ENCODE results near the gene PRDM11. TPM values are rescaled to one million over a fixed set of nuclear protein-coding genes. Genes with fewer than 3 reads are reported as not detected.

Gene PRDM11
- total RNA-seq, 2 donors from 2014 or later: 0.57 to 1.5 TPM

- Mint-ChIP-seq H3K9me3 (no peaks in the 10 kb centered on the region), H3K36me3 (no peaks in the 10 kb centered on the region), H3K27ac (no peak overlapping the region)
- no peak for DNase-seq (ENCODE audit: low spot score in 2 of 2)
- ATAC-seq: no peak
These were observed 4.5 kb downstream of the PRDM11 start for GRCh38 chr11:45150943-45151342.

GRCh38 chr11:45151362-45151982 is 5.0 kb downstream of the PRDM11 start:
- no peak for DNase-seq (ENCODE audit: low spot score in 2 of 2)
- H3K27ac Mint-ChIP-seq: no peak overlapping the region
- no peaks in the 10 kb centered on the region for H3K36me3 Mint-ChIP-seq
- no peak for ATAC-seq
- H3K9me3 Mint-ChIP-seq: no peaks in the 10 kb centered on the region

- H3K9me3 Mint-ChIP-seq: no peaks in the 10 kb centered on the region
- peak in 1 of 2 donors; percentile 23 for DNase-seq (ENCODE audit: low spot score in 2 of 2)
- ATAC-seq: no peak
- no peaks in the 10 kb centered on the region for H3K36me3 Mint-ChIP-seq
- H3K27ac Mint-ChIP-seq: no peak overlapping the region
These were observed 6.5 kb downstream of the PRDM11 start for GRCh38 chr11:45152740-45153595.

- DNase-seq (ENCODE audit: low spot score in 2 of 2) (peak in 1 of 2 donors; percentile 37), ATAC-seq (no peak)
- no peak overlapping the region for H3K27ac Mint-ChIP-seq
- no peaks in the 10 kb centered on the region for H3K36me3 Mint-ChIP-seq
- no peaks in the 10 kb centered on the region for H3K9me3 Mint-ChIP-seq
These were observed 7.8 kb downstream of the PRDM11 start for GRCh38 chr11:45154276-45154675.

GRCh38 chr11:45155058-45155551 is 8.7 kb downstream of the PRDM11 start:
- Mint-ChIP-seq H3K27ac (no peak overlapping the region), H3K9me3 (no peaks in the 10 kb centered on the region), H3K36me3 (no peaks in the 10 kb centered on the region)
- ATAC-seq: no peak
- DNase-seq (ENCODE audit: low spot score in 2 of 2): peak in 1 of 2 donors; percentile 44

- DNase-seq (ENCODE audit: low spot score in 2 of 2) (peak in 1 of 2 donors; percentile 0), ATAC-seq (no peak)
- Mint-ChIP-seq H3K36me3 (no peaks in the 10 kb centered on the region), H3K9me3 (no peaks in the 10 kb centered on the region), H3K27ac (no peak overlapping the region)
These were observed 9.3 kb downstream of the PRDM11 start for GRCh38 chr11:45155627-45156180.

- Mint-ChIP-seq H3K36me3 (no peaks in the 10 kb centered on the region), H3K9me3 (no peaks in the 10 kb centered on the region), H3K27ac (no peak overlapping the region)
- peak in 1 of 2 donors; percentile 43 for DNase-seq (ENCODE audit: low spot score in 2 of 2)
- ATAC-seq: no peak
These were observed 9.8 kb downstream of the PRDM11 start for GRCh38 chr11:45156201-45156600.

GRCh38 chr11:45156741-45157140 is 10.3 kb downstream of the PRDM11 start:
- DNase-seq (ENCODE audit: low spot score in 2 of 2) (peak in 1 of 2 donors; percentile 14), ATAC-seq (no peak)
- Mint-ChIP-seq H3K27ac (peak overlapping the region in 1 of 2 donors; percentile 11), H3K36me3 (no peaks in the 10 kb centered on the region), H3K9me3 (no peaks in the 10 kb centered on the region)

GRCh38 chr11:45157247-45158209 is 11.1 kb downstream of the PRDM11 start:
- H3K36me3 Mint-ChIP-seq: no peaks in the 10 kb centered on the region
- H3K9me3 Mint-ChIP-seq: no peaks in the 10 kb centered on the region
- peak in 1 of 2 donors; percentile 42 for DNase-seq (ENCODE audit: low spot score in 2 of 2)
- H3K27ac Mint-ChIP-seq: no peak overlapping the region
- no peak for ATAC-seq

GRCh38 chr11:45158210-45158731 is 11.8 kb downstream of the PRDM11 start:
- Mint-ChIP-seq H3K9me3 (no peaks in the 10 kb centered on the region), H3K36me3 (no peaks in the 10 kb centered on the region), H3K27ac (peak overlapping the region in 1 of 2 donors; percentile 29)
- DNase-seq (ENCODE audit: low spot score in 2 of 2) (peak in 1 of 2 donors; percentile 23), ATAC-seq (no peak)

- Mint-ChIP-seq H3K36me3 (no peaks in the 10 kb centered on the region), H3K9me3 (no peaks in the 10 kb centered on the region), H3K27ac (peak overlapping the region in 1 of 2 donors; percentile 29)
- ATAC-seq: no peak
- peak in 1 of 2 donors; percentile 40 for DNase-seq (ENCODE audit: low spot score in 2 of 2)
These were observed 12.6 kb downstream of the PRDM11 start for GRCh38 chr11:45158891-45159605.

- ATAC-seq (no peak), DNase-seq (ENCODE audit: low spot score in 2 of 2) (no peak)
- H3K36me3 Mint-ChIP-seq: no peaks in the 10 kb centered on the region
- no peaks in the 10 kb centered on the region for H3K9me3 Mint-ChIP-seq
- H3K27ac Mint-ChIP-seq: no peak overlapping the region
These were observed 13.4 kb downstream of the PRDM11 start for GRCh38 chr11:45159781-45160365.

- H3K9me3 Mint-ChIP-seq: no peaks in the 10 kb centered on the region
- no peak for ATAC-seq
- H3K36me3 Mint-ChIP-seq: no peaks in the 10 kb centered on the region
- no peak for DNase-seq (ENCODE audit: low spot score in 2 of 2)
- H3K27ac Mint-ChIP-seq: no peak overlapping the region
These were observed 15.0 kb downstream of the PRDM11 start for GRCh38 chr11:45161252-45162063.

GRCh38 chr11:45162064-45162375 is 15.6 kb downstream of the PRDM11 start:
- Mint-ChIP-seq H3K27ac (no peak overlapping the region), H3K36me3 (no peaks in the 10 kb centered on the region), H3K9me3 (no peaks in the 10 kb centered on the region)
- no peak for DNase-seq (ENCODE audit: low spot score in 2 of 2)
- no peak for ATAC-seq
